Karpas-422 (cell line): Measurements from ENCODE around the gene LEF1. TPM values are rescaled to one million over a fixed set of nuclear protein-coding genes. Genes with fewer than 3 reads are reported as not detected.

Experiments
- DNase-seq: peaks from one replicate; pipeline ENCODE4 v3.0.0-alpha.2; 2015
- H2AFZ ChIP-seq: fragments of 200-600 bp; sonication (generic); 2 replicates; pipeline ENCODE4 v1.6.1; 2014; ENCODE audit warnings: antibody characterized with exemption, low read length, mixed read lengths
- H3K27ac ChIP-seq: fragments of 200-600 bp; sonication (generic); 2 replicates; pipeline ENCODE4 v1.5.1; 2014; ENCODE audit warnings: mild to moderate bottlenecking, low read length, moderate library complexity
- H3K27me3 ChIP-seq: fragments of 200-600 bp; sonication (generic); 2 replicates; pipeline ENCODE4 v1.6.1; 2014; ENCODE audit warnings: low read length, mixed read lengths
- H3K36me3 ChIP-seq: fragments of 200-600 bp; sonication (generic); 2 replicates; pipeline ENCODE4 v1.6.1; 2014; ENCODE audit warnings: low read length, mixed read lengths; ENCODE audit not compliant: insufficient read depth
- H3K4me1 ChIP-seq: fragments of 200-600 bp; sonication (generic); 2 replicates; pipeline ENCODE4 v1.6.1; 2014; ENCODE audit warnings: mild to moderate bottlenecking, low read length, mixed read lengths
- H3K4me2 ChIP-seq: fragments of 200-600 bp; sonication (generic); 2 replicates; pipeline ENCODE4 v1.6.1; 2014; ENCODE audit warnings: low read length, low read depth, mild to moderate bottlenecking; ENCODE audit not compliant: poor library complexity, severe bottlenecking
- H3K4me3 ChIP-seq: fragments of 200-600 bp; sonication (generic); 2 replicates; pipeline ENCODE4 v1.5.1; 2014; ENCODE audit warnings: mild to moderate bottlenecking, antibody characterized with exemption, low read length, mixed read lengths
- H3K79me2 ChIP-seq: fragments of 200-600 bp; sonication (generic); 2 replicates; pipeline ENCODE4 v1.6.1; 2014; ENCODE audit warnings: mild to moderate bottlenecking, low read length, mixed read lengths
- H3K9ac ChIP-seq: fragments of 200-600 bp; sonication (generic); 2 replicates; pipeline ENCODE4 v1.6.0; 2014; ENCODE audit warnings: low read length
- H3K9me2 ChIP-seq: fragments of 200-600 bp; sonication (generic), shearing (Covaris generic); replicated peaks from 2 replicates; pipeline ENCODE4 v1.6.0; 2014; ENCODE audit warnings: mild to moderate bottlenecking, low read length, moderate library complexity; ENCODE audit not compliant: insufficient read depth
- H3K9me3 ChIP-seq: fragments of 300-700, 200-600 bp; sonication (generic); 2 replicates; pipeline ENCODE4 v1.6.1; 2014; ENCODE audit warnings: low read length, mixed read lengths
- H4K20me1 ChIP-seq: fragments of 200-600 bp; sonication (generic); 2 replicates; pipeline ENCODE4 v1.6.1; 2014; ENCODE audit warnings: mild to moderate bottlenecking, antibody characterized with exemption, low read length, low read depth; ENCODE audit not compliant: insufficient read depth
- total RNA-seq: library from RNA; depleted of rRNA; stranded (reverse); fragments of >200 nt; shearing (Covaris generic); gene quantifications from 2 replicates; pipeline ENCODE4 v1.2.3, GENCODE V29; 2014; ENCODE audit warnings: low replicate concordance

The LEF1 gene
- total RNA-seq, 1 experiment from 2014 or later, result not detected

DNA sequence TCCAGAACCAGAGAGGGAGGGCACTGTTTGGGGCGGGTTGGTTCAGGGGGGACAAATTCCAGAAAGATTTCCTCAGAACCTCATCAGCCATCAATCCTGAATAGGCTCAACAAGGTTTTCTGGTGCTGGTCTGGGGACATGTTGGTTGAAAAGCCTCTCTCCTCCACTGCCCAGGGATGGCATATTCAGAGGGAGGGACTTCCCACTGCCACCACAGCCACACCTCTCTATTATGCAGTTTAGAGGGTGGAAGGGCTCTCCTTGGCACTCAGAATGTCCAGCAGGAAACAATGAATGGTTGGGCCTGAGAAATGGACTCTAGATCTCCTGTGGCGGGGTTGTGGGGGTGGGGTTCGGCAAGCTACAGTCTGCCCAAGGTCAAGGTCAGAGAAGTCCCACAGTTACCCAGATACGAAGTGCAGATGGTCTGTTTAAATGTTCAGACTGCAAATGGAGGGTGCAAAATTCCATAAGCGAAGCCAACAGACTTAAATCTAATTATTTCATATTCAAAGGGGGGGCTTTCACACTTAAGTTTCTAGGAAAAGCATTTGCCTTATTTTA is 70.7 kb downstream of the LEF1 start:
- Histone ChIP-seq H3K79me2 (no peaks in the 10 kb centered on the region), H3K27ac (no peak overlapping the region), H3K9me2 (no peaks in the 10 kb centered on the region), H3K4me3 (no peak overlapping the region), H3K9ac (no peak overlapping the region), H3K36me3 (no peaks in the 10 kb centered on the region), H3K27me3 (no peaks in the 10 kb centered on the region), H3K4me1 (no peaks in the 10 kb centered on the region), H2AFZ (no peak overlapping the region), H4K20me1 (no peaks in the 10 kb centered on the region), H3K4me2 (no peak overlapping the region), H3K9me3 (no peaks in the 10 kb centered on the region)
- DNase-seq, result no peak

DNA sequence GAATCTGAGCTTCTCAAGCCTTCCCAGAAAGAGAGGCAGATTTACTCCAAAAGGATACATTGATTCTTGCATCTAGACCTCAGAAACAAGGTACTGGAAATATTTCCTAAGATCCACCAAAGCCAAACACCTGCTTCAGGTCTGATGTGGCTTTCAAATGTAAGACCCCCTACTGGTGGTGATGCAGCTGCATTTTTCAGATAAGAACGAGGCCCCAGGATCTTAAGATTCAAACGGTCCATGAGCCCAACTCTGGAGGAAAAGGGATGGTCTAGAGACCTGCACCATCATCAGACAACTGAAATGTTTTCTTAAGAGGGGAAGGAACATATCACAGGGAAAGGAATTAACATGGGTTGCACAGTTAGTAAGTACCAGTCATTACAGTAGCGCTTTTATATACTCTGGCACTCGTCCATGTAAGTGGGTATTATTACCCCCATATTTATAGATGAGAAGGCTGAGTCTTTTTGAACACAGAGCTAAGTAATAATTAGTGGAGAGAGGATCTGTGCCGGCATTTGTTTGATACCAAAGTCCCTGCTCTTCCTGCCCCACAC is 73.7 kb downstream of the LEF1 start:
- Histone ChIP-seq H3K27ac (no peak overlapping the region), H3K9me2 (no peaks in the 10 kb centered on the region), H3K4me2 (no peak overlapping the region), H3K9me3 (no peaks in the 10 kb centered on the region), H3K9ac (no peak overlapping the region), H3K27me3 (no peaks in the 10 kb centered on the region; the same call in 1 of the 2 replicates), H3K4me1 (no peaks in the 10 kb centered on the region), H3K79me2 (no peaks in the 10 kb centered on the region), H3K4me3 (no peak overlapping the region), H4K20me1 (no peaks in the 10 kb centered on the region), H2AFZ (no peak overlapping the region), H3K36me3 (no peaks in the 10 kb centered on the region)
- DNase-seq, result no peak

DNA sequence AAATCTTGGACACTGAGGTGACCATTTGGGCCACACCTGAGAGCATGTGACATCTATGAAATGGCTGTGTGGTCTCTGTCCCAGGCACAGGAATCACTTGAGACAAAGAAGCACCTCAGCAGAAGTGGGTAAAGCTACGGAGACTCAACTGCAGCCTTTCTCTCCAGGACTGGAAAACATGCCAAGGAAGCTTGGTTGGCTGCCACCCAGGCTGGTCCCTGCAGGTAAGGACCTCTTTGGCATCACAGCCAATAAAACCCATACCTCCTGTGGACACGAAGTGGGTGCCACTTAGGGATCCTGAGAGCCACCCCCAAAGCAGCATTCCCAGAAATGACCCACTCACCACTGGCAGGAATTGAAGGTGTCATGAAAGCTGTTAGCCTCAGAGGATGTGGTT is 74.6 kb downstream of the LEF1 start:
- Histone ChIP-seq H3K79me2 (no peaks in the 10 kb centered on the region), H3K27ac (no peak overlapping the region), H3K9me2 (no peaks in the 10 kb centered on the region), H3K4me2 (no peak overlapping the region), H3K9me3 (no peaks in the 10 kb centered on the region), H3K9ac (no peak overlapping the region), H3K4me3 (no peak overlapping the region), H4K20me1 (no peaks in the 10 kb centered on the region), H3K36me3 (no peaks in the 10 kb centered on the region), H3K4me1 (no peaks in the 10 kb centered on the region), H3K27me3 (no peaks in the 10 kb centered on the region; the same call in 1 of the 2 replicates), H2AFZ (no peak overlapping the region)
- no peak for DNase-seq

DNA sequence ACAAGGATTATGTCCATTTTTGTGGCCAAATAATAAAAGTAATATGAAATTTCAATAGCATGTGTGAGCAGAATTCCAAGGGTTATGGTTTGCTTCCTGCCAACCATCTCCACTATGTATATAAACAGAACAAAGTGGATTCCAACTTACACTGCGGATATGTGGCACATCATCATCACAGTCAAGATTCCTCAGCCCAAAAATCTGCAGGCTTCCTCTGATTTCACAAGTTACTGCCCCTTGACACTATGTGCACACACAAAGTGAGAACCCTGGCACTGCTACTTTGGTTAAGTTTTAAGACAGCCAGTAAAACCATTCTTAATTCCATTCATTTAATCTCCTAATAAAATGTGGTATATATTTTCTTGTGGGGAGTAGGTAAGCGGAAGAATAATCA is 76.4 kb downstream of the LEF1 start:
- Histone ChIP-seq H3K4me2 (no peak overlapping the region), H4K20me1 (no peaks in the 10 kb centered on the region), H3K27ac (no peak overlapping the region), H3K9me3 (no peaks in the 10 kb centered on the region), H3K4me3 (no peak overlapping the region), H3K9ac (no peak overlapping the region), H3K9me2 (no peaks in the 10 kb centered on the region), H3K4me1 (no peaks in the 10 kb centered on the region), H3K79me2 (no peaks in the 10 kb centered on the region), H3K27me3 (no peaks in the 10 kb centered on the region; the same call in 1 of the 2 replicates), H3K36me3 (no peaks in the 10 kb centered on the region), H2AFZ (no peak overlapping the region)
- DNase-seq, result no peak

DNA sequence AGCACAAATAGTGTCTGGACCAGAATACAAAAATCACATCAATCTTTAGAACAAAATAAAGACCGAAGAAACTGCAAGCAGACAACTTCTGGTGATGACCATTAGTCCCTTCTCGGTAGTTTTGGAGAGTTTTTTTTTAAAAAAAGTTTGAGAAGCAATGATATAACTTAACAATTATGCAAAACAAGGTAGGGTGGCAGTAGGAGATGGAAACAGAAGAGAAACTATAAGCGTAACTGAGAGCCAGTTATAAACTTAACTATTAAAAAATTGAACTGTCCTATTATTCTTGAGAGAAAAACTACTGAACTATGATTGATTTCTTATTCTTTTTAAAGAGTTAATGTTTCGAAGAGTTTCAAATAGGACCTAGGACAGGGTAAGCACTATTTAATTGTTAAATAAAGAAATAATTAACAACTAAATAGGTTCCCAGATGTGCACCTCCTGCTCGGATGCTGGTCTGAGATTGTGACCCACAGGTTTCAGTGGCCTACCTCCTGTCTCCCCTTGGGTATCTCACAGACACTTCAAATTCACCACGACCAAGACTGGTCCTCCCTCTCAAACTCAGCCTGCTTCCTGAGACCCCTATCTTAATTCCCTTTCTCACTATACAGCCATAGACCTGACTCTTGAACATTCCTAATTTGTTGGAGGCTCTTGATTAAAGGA is 81.3 kb downstream of the LEF1 start:
- H3K79me2 ChIP-seq, result no peaks in the 10 kb centered on the region
- H3K4me1 ChIP-seq, result no peaks in the 10 kb centered on the region
- no peak overlapping the region for H3K9ac ChIP-seq
- H3K4me2 ChIP-seq, result no peak overlapping the region
- no peaks in the 10 kb centered on the region; the same call in 1 of the 2 replicates for H3K27me3 ChIP-seq
- DNase-seq, result no peak
- H3K9me2 ChIP-seq, result no peaks in the 10 kb centered on the region
- H3K4me3 ChIP-seq, result no peak overlapping the region
- no peak overlapping the region for H2AFZ ChIP-seq
- H3K9me3 ChIP-seq, result no peaks in the 10 kb centered on the region
- no peaks in the 10 kb centered on the region for H3K36me3 ChIP-seq
- H3K27ac ChIP-seq, result no peak overlapping the region
- no peaks in the 10 kb centered on the region for H4K20me1 ChIP-seq

DNA sequence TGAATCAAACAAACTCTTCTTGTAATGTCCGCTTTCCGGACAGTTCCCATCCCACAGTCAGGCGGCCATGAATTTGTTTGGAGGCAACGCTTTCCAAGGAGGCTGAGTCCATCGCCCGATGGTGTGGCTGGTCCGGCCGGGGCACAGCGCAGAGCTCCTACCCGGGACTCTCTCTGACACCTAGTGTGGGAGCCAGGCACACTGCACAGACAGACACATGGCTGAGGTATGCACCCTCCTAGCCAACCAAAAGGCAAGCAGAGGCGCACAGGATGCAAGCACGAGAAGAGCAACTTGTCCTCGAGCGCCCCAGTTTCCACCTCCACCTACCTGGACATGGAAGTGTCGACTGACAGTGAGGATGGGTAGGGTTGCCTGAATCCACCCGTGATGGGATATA is 87.5 kb downstream of the LEF1 start:
- no peak overlapping the region for H3K4me2 ChIP-seq
- H2AFZ ChIP-seq, result no peak overlapping the region
- no peak overlapping the region for H3K4me3 ChIP-seq
- no peaks in the 10 kb centered on the region for H4K20me1 ChIP-seq
- H3K9me3 ChIP-seq, result no peaks in the 10 kb centered on the region
- H3K4me1 ChIP-seq, result no peaks in the 10 kb centered on the region
- H3K79me2 ChIP-seq, result no peaks in the 10 kb centered on the region
- H3K36me3 ChIP-seq, result no peaks in the 10 kb centered on the region
- no peak for DNase-seq
- H3K9ac ChIP-seq, result no peak overlapping the region
- H3K27me3 ChIP-seq, result no peaks in the 10 kb centered on the region
- no peak overlapping the region for H3K27ac ChIP-seq
- H3K9me2 ChIP-seq, result no peaks in the 10 kb centered on the region

DNA sequence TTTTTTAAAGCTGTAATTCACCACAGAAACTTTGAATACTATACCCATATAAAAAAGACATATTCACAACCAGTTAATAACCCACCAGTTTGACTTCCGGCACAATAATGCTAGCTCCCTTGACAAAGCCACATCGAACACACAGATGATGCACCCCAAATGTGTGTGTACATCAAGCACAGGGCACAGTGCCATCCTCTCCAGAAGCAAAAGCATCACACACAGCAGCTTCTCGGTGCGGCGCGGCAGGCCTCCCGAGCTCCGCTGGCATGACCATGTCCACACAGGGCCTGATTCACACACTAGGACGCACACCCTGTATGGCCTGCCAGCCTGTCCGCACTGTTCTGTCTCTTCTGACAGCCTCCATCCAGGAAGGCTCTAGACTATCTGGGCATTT is 88.0 kb downstream of the LEF1 start:
- Histone ChIP-seq H3K9me2 (no peaks in the 10 kb centered on the region), H3K4me1 (no peaks in the 10 kb centered on the region), H3K27me3 (no peaks in the 10 kb centered on the region), H3K4me3 (no peak overlapping the region), H3K36me3 (no peaks in the 10 kb centered on the region), H4K20me1 (no peaks in the 10 kb centered on the region), H3K27ac (no peak overlapping the region), H3K4me2 (no peak overlapping the region), H2AFZ (no peak overlapping the region), H3K9ac (no peak overlapping the region), H3K9me3 (no peaks in the 10 kb centered on the region), H3K79me2 (no peaks in the 10 kb centered on the region)
- no peak for DNase-seq

DNA sequence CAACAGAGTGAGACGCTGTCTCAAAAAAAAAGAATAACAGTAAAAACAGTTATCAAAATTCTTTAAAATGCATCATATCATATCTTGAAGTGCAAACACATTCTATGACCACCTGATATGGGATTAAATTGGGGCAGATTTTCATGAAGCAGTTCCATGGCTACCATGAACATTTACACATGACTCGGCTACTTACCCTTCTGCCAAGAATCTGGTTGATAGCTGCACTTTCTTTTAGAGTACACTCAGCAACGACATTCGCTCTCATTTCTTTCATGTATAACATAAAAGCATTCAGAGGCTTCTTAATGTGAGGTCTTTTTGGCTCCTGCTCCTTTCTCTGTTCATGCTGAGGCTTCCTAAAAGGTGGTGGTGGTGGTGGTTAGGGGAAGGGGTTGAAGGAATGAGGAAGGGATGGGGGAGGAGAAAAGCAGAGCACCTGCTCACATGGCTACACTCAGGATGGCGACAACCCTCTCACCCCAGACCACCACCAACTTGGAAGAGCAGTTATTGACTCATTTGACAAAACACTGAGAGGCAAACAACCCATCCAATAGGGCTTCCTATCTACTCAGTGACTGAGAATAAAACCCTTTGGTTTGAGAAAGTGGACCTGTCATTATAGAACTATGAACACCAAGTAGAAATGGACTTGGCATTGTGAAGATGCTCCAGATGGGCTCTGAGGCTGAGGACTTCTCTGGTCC is 90.6 kb downstream of the LEF1 start:
- Histone ChIP-seq H3K9me2 (no peaks in the 10 kb centered on the region), H3K9ac (no peak overlapping the region), H3K4me3 (no peak overlapping the region), H3K27me3 (no peaks in the 10 kb centered on the region), H4K20me1 (no peaks in the 10 kb centered on the region), H3K4me2 (no peak overlapping the region), H3K27ac (no peak overlapping the region), H3K36me3 (no peaks in the 10 kb centered on the region), H3K4me1 (no peaks in the 10 kb centered on the region), H3K9me3 (no peaks in the 10 kb centered on the region), H3K79me2 (no peaks in the 10 kb centered on the region), H2AFZ (no peak overlapping the region)
- no peak for DNase-seq
